ENCODE measurements around the gene F10.

The F10 gene

DNA sequence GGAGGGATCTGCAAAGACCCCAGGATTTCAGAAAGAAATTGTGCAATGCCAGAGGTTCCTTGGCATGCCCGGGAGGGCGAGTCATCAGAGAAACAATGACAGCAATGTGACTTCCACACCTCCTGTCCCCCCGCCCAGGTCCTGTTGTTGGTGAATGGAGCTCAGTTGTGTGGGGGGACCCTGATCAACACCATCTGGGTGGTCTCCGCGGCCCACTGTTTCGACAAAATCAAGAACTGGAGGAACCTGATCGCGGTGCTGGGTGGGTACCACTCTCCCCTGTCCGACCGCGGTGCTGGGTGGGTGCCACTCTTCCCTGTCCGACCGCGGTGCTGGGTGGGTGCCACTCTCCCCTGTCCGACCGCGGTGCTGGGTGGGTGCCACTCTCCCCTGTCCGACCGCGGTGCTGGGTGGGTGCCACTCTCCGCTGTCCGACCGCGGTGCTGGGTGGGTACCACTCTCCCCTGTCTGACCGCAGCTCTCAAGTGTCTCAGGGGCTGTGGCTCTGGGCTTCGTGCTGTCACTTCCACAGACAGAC is 5.2 kb upstream of the F10 start:
- Histone ChIP-seq H3K4me3 (replicated peaks; ENCODE audit: low read depth, low read length) (no peak overlapping the region), H3K27me3 (replicated peaks; ENCODE audit: control insufficient read depth, insufficient read depth, low read length) (no peaks in the 10 kb centered on the region; the same call in 1 of the 2 replicates), H3K36me3 (ENCODE audit: control insufficient read depth, insufficient read depth, low read length) (no peaks in the 10 kb centered on the region)
- DNase-seq (ENCODE audit: extremely low read depth, insufficient read length), result no peak
- TF ChIP-seq, protein P1, sequence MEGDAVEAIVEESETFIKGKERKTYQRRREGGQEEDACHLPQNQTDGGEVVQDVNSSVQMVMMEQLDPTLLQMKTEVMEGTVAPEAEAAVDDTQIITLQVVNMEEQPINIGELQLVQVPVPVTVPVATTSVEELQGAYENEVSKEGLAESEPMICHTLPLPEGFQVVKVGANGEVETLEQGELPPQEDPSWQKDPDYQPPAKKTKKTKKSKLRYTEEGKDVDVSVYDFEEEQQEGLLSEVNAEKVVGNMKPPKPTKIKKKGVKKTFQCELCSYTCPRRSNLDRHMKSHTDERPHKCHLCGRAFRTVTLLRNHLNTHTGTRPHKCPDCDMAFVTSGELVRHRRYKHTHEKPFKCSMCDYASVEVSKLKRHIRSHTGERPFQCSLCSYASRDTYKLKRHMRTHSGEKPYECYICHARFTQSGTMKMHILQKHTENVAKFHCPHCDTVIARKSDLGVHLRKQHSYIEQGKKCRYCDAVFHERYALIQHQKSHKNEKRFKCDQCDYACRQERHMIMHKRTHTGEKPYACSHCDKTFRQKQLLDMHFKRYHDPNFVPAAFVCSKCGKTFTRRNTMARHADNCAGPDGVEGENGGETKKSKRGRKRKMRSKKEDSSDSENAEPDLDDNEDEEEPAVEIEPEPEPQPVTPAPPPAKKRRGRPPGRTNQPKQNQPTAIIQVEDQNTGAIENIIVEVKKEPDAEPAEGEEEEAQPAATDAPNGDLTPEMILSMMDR (IDR thresholded peaks at IDR 0.05; ENCODE audit: insufficient read depth, low read length, poor library complexity, severe bottlenecking), result no peak

DNA sequence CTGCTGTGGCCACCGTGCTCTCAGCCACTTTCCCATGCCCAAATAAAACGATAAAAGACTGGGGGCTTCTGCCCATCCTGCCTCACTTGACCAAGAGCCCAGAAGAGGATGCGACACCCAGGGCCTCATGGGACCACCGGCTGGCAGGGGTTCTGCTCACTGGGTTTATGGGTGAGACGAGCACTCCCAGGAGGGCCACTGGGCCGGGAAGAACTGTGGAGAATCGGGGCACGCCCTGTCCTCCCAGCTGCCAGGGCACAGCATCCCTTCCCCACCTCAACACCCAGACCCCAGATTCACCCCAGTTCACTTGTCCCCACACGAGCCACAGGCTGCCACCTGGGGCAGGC is 4.7 kb upstream of the F10 start:
- Histone ChIP-seq H3K4me3 (replicated peaks; ENCODE audit: low read depth, low read length) (no peak overlapping the region), H3K36me3 (ENCODE audit: control insufficient read depth, insufficient read depth, low read length) (no peaks in the 10 kb centered on the region), H3K27me3 (replicated peaks; ENCODE audit: control insufficient read depth, insufficient read depth, low read length) (no peaks in the 10 kb centered on the region; the same call in 1 of the 2 replicates)
- TF ChIP-seq, protein P1 (IDR thresholded peaks at IDR 0.05; ENCODE audit: insufficient read depth, low read length, poor library complexity, severe bottlenecking), result no peak
- no peak for DNase-seq (ENCODE audit: extremely low read depth, insufficient read length)

DNA sequence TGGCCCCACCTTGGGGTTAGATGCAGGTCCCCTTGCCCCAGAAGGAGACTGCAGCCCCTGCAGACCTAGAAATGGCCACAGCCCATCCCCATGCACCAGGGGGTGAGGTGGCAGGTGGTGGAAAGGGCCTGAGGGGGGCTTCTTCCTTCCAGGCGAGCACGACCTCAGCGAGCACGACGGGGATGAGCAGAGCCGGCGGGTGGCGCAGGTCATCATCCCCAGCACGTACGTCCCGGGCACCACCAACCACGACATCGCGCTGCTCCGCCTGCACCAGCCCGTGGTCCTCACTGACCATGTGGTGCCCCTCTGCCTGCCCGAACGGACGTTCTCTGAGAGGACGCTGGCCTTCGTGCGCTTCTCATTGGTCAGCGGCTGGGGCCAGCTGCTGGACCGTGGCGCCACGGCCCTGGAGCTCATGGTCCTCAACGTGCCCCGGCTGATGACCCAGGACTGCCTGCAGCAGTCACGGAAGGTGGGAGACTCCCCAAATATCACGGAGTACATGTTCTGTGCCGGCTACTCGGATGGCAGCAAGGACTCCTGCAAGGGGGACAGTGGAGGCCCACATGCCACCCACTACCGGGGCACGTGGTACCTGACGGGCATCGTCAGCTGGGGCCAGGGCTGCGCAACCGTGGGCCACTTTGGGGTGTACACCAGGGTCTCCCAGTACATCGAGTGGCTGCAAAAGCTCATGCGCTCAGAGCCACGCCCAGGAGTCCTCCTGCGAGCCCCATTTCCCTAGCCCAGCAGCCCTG is 4.2 kb upstream of the F10 start:
- no peak for DNase-seq (ENCODE audit: extremely low read depth, insufficient read length)
- no peak overlapping the region for H3K4me3 ChIP-seq (replicated peaks; ENCODE audit: low read depth, low read length)
- H3K27me3 ChIP-seq (replicated peaks; ENCODE audit: control insufficient read depth, insufficient read depth, low read length), result no peaks in the 10 kb centered on the region; the same call in 1 of the 2 replicates
- TF ChIP-seq, protein P1 (IDR thresholded peaks at IDR 0.05; ENCODE audit: insufficient read depth, low read length, poor library complexity, severe bottlenecking), result no peak
- no peaks in the 10 kb centered on the region for H3K36me3 ChIP-seq (ENCODE audit: control insufficient read depth, insufficient read depth, low read length)

DNA sequence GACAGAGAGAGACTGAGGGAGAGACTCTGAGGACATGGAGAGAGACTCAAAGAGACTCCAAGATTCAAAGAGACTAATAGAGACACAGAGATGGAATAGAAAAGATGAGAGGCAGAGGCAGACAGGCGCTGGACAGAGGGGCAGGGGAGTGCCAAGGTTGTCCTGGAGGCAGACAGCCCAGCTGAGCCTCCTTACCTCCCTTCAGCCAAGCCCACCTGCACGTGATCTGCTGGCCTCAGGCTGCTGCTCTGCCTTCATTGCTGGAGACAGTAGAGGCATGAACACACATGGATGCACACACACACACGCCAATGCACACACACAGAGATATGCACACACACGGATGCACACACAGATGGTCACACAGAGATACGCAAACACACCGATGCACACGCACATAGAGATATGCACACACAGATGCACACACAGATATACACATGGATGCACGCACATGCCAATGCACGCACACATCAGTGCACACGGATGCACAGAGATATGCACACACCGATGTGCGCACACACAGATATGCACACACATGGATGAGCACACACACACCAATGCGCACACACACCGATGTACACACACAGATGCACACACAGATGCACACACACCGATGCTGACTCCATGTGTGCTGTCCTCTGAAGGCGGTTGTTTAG is 3.3 kb upstream of the F10 start:
- Histone ChIP-seq H3K36me3 (ENCODE audit: control insufficient read depth, insufficient read depth, low read length) (no peaks in the 10 kb centered on the region), H3K4me3 (replicated peaks; ENCODE audit: low read depth, low read length) (no peak overlapping the region), H3K27me3 (replicated peaks; ENCODE audit: control insufficient read depth, insufficient read depth, low read length) (no peaks in the 10 kb centered on the region; the same call in 1 of the 2 replicates)
- no peak for DNase-seq (ENCODE audit: extremely low read depth, insufficient read length)
- TF ChIP-seq, protein P1 (IDR thresholded peaks at IDR 0.05; ENCODE audit: insufficient read depth, low read length, poor library complexity, severe bottlenecking), result no peak

DNA sequence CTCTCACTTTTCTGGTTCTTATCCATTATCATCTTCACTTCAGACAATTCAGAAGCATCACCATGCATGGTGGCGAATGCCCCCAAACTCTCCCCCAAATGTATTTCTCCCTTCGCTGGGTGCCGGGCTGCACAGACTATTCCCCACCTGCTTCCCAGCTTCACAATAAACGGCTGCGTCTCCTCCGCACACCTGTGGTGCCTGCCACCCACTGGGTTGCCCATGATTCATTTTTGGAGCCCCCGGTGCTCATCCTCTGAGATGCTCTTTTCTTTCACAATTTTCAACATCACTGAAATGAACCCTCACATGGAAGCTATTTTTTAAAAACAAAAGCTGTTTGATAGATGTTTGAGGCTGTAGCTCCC is 2.8 kb upstream of the F10 start:
- Histone ChIP-seq H3K4me3 (replicated peaks; ENCODE audit: low read depth, low read length) (no peak overlapping the region), H3K27me3 (replicated peaks; ENCODE audit: control insufficient read depth, insufficient read depth, low read length) (no peaks in the 10 kb centered on the region; the same call in 1 of the 2 replicates)

More for the DNA sequence above, 2.8 kb upstream of the F10 start:
- no peaks in the 10 kb centered on the region for H3K36me3 ChIP-seq (ENCODE audit: control insufficient read depth, insufficient read depth, low read length)
- TF ChIP-seq, protein P1 (IDR thresholded peaks at IDR 0.05; ENCODE audit: insufficient read depth, low read length, poor library complexity, severe bottlenecking), result no peak
- DNase-seq (ENCODE audit: extremely low read depth, insufficient read length), result no peak

Measured in GM06990 (cell line).